ENCODE data around the gene SLC8A1.

GRCh38 chr2:40436093-40436475 lies 15.8 kb downstream of the SLC8A1 start:
- TF ChIP-seq CTCF (IDR thresholded peaks at IDR 0.05) (no peak), POLR2A (IDR thresholded peaks at IDR 0.05) (no peak), EP300 (IDR thresholded peaks at IDR 0.05; ENCODE audit: low read depth) (no peak), POLR2AphosphoS5 (IDR thresholded peaks at IDR 0.05) (no peak)
